ENCODE data around the gene MAP7D3.
"Not testable (repeated sequence)": the region's sequence is repeated elsewhere in the genome, so short reads cannot be mapped to it uniquely, and the experiment has no call there.

Gene MAP7D3

DNA sequence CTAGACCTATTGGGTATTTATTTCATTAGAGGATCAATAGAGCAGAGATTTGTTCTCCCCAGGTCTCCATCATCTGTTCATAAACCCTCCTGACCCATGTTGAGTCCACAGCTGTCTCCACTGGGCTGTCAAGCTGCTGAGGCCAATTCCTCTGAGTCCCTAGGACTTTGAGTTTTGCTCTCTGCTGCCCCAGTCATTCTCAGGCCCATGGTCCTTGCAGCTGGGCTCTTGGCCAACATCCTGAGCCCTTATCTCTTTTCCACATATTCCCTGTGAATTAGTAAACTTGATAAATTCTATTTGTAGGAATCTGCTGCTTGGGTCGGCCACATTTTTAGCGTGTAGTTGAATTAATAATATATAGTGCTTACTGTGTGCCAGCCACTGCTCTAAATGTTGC lies 62.0 kb downstream of the MAP7D3 start:
- DNase-seq (ENCODE audit: low read depth, low spot score), result no peak
- no peak overlapping the region for H3K27ac ChIP-seq

- DNase-seq (ENCODE audit: low read depth, low spot score), result no peak
- H3K27ac ChIP-seq, result no peak overlapping the region
These were observed 65.2 kb downstream of the MAP7D3 start for GRCh38 chrX:136186023-136186413.

- DNase-seq (ENCODE audit: low read depth, low spot score), result no peak
- H3K27ac ChIP-seq, result no peak overlapping the region
These were observed 65.7 kb downstream of the MAP7D3 start for GRCh38 chrX:136185401-136186022.

- H3K27ac ChIP-seq, result no peak overlapping the region
- DNase-seq (ENCODE audit: low read depth, low spot score), result no peak
These were observed 67.3 kb downstream of the MAP7D3 start for GRCh38 chrX:136183917-136184316.

GRCh38 chrX:136183172-136183571 lies 68.0 kb downstream of the MAP7D3 start:
- H3K27ac ChIP-seq, result no peak overlapping the region
- no peak for DNase-seq (ENCODE audit: low read depth, low spot score)

DNA sequence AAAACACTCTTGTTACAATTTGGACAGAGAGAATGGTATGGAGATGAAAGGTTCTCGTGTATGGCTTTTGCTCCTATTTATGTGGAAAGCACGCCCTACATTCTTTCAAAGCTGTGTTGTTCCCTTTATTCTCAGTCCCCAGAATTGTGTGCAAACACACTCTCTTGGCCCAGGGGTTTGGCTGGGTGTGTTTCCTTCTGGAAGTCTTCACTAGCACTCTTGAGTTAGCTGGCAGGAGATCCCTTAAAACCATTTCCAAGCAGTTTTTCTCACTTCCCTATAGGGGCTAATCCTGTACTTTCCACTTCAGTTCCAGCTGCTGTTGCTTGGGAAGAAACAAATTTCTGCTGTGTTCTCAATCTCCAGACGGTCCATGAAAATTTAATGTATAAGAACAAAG lies 68.8 kb downstream of the MAP7D3 start:
- H3K27ac ChIP-seq, result no peak overlapping the region
- no peak for DNase-seq (ENCODE audit: low read depth, low spot score)

DNA sequence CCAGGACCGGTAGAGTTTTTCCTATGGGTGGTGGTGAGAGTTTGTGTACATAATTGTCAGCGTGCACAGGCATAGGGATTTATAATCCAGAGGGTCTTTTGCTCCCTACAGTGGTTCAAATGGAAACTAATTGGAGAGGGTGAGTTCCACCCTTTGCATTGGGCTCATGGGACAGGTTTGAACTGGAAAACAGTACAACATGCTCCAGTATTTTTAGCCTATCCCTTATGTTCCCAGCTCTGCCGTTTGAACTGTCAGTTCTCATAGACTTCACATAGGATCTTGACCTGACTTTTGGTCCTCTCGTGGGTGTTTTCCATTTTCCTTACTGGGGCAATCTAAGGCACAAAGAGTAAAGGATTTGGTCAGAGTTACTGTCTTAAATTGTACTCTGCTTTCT lies 72.1 kb downstream of the MAP7D3 start:
- DNase-seq (ENCODE audit: low read depth, low spot score), result no peak
- no peak overlapping the region for H3K27ac ChIP-seq

- no peak for DNase-seq (ENCODE audit: low read depth, low spot score)
- H3K27ac ChIP-seq, result no peak overlapping the region
These were observed 74.8 kb downstream of the MAP7D3 start for GRCh38 chrX:136176399-136176825.

- no peak overlapping the region for H3K27ac ChIP-seq
- DNase-seq (ENCODE audit: low read depth, low spot score), result no peak
These were observed 79.8 kb downstream of the MAP7D3 start for GRCh38 chrX:136171420-136171819.

DNA sequence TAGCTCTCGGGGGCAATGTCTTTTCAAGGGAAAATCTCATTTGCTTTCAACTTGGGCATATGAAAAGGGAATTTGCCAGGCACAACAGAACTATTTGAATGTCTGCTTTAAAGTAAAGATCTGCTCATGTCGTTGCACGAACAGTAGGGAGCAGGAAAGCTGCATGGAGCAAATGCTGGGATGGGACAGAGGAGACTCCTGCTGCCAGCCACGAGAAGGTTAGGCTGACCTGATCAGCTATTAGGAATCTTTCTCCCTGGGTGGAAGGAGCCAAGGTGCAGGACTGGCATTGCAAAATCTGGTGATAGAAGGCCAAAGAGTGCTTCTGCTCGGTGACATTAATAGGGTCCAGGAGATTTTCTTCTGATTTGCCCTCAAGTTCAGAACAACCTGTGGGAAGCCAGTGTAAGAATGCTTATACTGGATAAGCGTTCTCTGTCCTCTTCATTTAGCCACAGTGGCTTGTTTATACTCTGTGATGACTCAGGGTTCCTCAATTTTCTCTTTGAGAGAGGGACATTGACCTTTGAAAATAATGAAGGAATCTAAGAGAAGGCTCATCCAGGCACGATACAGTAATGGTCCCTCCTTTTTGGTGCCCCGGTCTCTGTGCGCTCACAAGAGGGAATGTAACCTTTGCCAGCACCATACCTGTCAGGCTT lies 80.9 kb downstream of the MAP7D3 start:
- no peak overlapping the region for H3K27ac ChIP-seq
- no peak for DNase-seq (ENCODE audit: low read depth, low spot score)

DNA sequence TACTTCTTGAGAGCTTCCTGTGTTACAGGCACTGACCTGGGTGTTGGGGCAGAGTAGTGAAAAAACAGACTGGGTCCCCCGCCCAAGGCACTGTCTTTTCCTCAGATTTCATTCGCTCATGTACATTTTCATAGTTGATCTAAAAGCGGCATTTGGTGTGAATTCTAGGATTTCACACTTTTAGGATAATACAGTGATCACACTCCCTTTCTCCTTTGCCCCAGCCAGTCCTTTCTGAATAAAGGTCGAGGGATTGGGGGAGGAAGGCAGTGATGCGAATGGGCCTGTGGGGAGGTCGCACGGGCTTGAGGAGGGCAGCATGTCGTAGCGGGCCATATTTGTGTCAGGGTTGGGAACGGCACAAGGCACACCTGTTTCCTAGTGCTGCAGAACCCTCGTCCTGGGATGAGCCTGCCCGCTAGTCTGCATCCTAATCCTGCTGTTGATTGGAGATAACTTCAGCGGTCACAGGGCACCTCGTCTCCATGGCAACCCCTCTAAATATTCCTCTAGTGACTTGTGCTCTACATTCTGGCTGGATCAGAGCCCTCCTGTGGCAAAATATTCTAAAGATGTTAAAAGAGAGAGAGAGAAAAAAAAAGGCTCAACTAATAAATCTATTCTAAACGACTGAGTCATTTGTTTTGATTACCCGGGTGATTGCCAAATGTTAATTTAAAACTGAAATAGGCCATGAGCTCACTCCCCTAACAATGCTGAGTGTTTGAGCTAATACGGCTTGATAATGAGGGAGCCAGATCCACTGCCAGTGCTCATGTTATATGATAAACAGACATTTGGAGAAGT lies 82.1 kb downstream of the MAP7D3 start:
- DNase-seq (ENCODE audit: low read depth, low spot score), result no peak
- no peak overlapping the region for H3K27ac ChIP-seq

DNA sequence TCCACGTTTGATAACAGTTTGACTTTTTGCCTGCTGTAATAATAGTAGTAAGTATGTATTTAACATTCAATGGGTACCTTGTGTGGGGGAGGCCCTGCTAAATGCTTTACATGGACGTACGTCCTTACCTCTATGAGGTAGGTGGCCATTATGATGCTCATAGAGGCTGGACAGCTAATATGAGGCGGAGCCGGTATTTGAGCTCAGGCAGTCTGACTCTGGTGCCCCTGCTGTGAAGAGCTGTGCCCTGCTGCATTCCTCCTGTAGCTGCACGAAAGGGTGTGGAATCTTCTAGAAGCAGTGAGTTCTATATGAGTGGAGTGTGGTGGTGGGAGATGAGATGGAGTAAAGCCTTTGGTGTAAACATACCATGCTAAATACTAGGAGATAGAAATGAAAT lies 83.2 kb downstream of the MAP7D3 start:
- not testable (repeated sequence) for DNase-seq (ENCODE audit: low read depth, low spot score); H3K27ac ChIP-seq

- no peak overlapping the region for H3K27ac ChIP-seq
These were observed 84.9 kb downstream of the MAP7D3 start for GRCh38 chrX:136166221-136166855.

DNA sequence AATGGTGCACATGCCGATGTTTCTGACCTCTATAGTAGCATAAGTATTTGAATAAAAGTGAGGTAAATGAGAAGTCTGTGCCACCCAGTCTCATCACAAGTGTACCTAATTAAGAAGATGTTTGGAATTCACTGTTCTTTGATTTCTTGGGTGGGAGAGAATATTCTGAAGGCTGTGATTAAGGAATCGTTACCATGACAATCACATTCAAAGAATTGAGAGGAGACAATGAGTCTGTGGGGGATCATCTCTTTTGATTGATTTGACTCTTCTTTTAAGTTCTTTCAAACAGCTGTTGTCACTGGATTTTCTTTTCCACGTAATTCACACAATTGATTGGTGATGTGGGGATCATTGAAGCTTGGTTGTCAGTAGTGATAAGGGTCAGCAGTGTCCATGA lies 85.8 kb downstream of the MAP7D3 start:
- no peak overlapping the region for H3K27ac ChIP-seq
- no peak for DNase-seq (ENCODE audit: low read depth, low spot score)

More at GRCh38 chrX:136166221-136166855, 84.9 kb downstream of the MAP7D3 start:
- no peak for DNase-seq (ENCODE audit: low read depth, low spot score)

- no peak overlapping the region for H3K27ac ChIP-seq
- DNase-seq (ENCODE audit: low read depth, low spot score), result no peak
These were observed 87.5 kb downstream of the MAP7D3 start for GRCh38 chrX:136163689-136164088.
